ENCODE data around the gene PSMG3.

The PSMG3 gene

GRCh38 chr7:1542841-1543747 lies 26.7 kb downstream of the PSMG3 start:
- no peak for DNase-seq

DNA sequence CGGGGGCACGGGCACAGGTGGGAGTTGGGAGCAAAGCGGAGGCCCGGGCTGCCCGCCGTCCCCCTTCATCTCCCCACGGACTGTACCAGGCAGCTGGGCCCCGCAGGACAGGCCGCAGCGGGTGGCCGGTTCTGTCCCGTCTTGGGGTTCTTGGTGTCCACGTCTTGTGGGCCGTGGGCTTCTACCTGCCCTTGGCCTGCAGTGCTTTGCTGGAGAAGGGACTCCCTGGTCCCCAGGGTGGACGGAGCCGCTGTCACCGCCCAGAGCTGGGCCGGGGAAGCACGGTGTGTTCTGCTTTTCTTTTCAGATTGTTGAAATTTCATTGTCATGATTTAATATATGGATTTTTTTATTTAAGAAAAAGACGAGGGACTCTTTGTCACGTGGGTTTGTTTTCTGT lies 27.5 kb downstream of the PSMG3 start:
- DNase-seq, result no peak

- DNase-seq, result no peak
Observed at GRCh38 chr7:1541431-1542162, 28.2 kb downstream of the PSMG3 start.

DNA sequence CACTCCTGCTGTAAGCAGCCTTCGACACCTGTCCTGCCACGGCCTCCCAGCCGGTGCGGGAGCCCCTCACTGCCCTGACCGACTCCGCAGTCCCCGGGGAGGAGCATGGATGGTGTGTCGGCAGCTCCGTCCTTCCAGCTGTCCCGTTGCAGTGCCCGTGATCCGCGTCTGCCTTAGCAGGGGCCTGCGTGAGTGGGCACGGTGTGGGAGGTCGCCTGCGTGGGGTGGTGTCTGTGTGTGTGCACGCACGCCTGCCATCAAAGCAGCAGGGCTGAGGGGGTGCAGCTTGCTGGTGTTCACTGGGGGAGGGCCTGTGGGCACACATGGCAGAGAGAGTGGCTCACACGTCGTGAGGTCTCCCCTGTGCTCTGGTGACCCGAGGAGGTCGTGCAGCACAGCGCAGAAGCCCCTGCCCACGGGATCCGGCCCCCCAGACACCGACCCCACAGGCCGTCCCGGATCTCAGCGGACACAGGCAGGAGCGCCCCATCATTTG lies 29.0 kb downstream of the PSMG3 start:
- no peak for DNase-seq

DNA sequence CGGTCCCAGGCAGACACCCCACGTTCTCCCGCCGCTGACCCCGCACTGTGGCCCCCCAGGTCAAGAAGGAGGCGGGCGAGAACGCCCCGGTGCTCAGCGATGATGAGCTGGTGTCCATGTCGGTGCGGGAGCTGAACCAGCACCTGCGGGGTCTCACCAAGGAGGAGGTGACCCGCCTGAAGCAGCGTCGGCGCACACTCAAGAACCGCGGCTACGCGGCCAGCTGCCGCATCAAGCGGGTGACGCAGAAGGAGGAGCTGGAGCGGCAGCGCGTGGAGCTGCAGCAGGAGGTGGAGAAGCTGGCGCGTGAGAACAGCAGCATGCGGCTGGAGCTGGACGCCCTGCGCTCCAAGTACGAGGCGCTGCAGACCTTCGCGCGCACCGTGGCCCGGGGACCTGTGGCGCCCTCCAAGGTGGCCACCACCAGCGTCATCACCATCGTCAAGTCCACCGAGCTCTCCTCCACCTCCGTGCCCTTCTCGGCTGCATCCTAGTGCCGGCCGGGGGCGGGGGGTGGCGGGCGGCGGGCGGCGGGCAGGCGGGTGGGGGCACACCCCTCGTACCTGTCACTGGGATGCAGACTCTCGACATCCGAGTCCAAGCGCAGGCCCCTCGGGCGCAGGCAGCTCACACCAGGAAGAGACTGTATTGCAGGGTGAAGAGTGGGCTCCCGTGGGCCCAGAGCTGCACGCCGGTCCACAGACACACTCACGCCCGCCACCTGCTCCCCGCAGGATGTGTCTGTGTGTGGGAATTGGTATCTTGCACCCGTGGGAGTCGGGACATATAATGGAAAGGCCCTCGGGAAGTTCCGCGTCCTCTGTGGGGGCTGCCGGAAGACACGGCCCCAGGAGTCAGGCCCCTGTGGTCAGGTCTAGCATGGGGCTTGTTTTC lies 29.7 kb downstream of the PSMG3 start:
- DNase-seq, result no peak

DNA sequence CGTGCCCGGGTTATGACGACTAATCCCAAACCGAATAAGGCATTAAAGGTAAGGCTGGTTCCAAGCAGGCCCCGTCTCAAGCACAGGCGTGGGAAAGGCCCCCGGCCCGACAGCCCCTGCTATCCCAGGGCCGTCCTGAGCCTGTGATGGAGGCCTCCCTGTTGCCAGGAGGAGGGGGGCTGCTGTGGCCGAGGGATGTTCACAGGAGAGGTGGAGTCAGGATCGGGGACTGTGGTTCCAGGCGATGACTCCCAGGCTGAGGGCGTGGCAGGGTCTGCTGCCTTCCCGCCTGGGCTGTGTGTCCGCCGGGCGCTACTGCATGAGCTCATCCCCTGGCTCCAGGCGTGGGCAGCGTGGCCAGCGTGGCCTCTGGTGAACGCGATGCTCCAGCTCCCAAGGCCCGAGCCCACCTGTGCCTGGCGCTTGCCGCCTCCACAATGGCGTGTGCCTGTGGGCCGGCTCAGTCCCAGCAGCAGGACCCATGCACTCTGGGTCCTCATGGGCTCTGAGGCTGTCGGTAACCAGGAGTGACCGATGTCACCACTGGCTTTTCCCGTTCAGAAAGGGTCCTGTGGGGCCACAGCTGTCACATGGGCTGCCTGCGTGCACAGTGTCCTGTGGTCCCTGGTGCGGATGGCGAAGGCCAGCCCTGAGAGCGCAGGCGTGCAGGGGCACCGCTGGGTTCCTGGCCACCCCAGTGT lies 30.5 kb downstream of the PSMG3 start:
- DNase-seq, result no peak

GRCh38 chr7:1538544-1539180 lies 31.2 kb downstream of the PSMG3 start:
- no peak for DNase-seq

- no peak for DNase-seq
Observed at GRCh38 chr7:1537535-1538412, 32.1 kb downstream of the PSMG3 start.

DNA sequence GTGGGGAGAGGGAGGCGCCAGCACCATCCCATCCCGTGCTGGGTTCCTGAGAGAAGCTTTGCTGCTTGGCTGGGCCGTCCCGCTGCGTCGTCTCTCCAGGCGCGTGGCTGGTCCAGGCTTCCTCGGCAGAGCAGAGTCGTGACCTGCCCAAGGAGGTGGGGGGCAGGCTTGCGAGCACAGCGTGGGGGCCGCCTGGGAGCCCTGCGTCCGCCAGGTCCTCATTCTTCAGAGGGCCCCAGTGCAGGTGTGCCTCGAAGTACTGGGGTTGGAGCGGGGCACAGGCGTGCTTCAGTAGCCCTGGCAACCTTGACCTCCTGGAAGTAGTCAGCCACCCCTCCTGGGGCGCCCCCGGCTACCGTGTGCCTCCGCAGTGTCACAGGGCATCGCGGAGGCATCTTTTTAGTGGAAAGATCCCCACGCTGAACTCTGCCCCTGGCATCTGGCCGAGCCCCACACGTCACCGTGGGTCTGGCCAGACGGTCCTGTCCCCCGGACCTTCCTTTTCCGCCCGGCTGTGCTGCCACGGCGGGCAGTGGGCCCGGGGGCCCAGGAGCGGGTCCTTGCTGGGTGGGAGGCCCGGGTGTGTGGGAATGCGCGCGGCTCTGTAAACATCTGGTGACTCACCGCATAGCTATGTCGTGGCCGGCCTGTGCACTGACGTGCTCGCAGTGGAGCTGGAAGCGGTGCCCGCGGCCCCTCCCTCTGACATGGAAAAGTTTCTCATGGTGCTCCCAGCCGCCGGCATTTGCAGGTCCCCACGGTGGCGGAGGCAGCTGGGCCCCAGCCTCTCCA lies 32.9 kb downstream of the PSMG3 start:
- no peak for DNase-seq

DNA sequence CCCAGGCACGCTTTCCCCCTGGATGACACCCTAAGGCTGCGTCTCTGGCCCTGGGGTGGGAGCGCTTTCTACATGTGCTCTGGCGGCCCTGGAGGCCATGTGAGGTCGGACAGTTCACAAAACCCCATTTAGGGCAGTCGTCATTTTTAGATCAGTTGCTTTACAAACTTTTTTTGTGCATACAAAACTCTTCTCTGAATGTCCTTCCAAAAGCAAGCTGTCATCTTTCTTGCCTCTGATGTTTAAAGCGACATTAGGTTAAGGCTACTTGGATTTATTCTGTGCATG lies 33.4 kb downstream of the PSMG3 start:
- no peak for DNase-seq

DNA sequence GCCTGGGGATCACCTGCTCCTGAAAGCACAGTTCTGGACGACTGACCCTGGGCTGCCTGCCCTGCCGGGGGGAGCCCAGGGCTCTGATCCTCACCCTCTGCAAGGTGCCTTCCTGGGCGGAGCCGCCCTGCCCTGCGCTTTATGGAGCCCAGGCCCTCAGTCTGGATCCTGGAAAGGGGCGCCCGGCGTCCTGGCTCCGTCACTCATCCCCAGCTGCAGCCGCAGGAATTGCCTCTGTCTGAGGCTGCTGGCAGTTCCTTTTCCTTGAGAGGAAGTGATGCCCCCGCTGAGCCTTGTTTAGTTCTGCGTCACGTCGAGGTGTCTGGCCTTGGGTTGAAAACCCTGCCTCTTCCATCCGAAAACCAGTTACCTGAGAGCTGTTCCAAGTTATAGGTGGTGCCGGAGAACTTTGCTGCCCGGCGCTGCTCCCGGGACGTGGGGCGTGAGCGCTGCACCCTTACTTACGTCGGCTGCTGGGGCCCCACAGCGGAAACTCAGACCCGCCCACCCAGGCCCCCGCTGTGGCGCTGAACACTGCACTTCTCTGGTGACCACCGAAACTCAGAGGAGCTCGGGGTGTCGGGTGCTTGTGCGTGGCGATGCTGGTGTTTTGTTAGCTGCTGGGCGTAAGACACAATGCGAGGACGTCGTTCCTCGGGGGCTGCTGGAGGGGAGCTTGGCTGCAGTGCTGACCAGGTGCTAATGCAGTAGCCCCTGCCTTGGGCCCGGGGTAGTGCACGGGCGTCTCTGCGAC lies 34.0 kb downstream of the PSMG3 start:
- no peak for DNase-seq

- DNase-seq, result no peak
Observed at GRCh38 chr7:1535100-1535458, 34.8 kb downstream of the PSMG3 start.

- no peak for DNase-seq
Observed at GRCh38 chr7:1534330-1535099, 35.3 kb downstream of the PSMG3 start.

GRCh38 chr7:1533547-1534329 lies 36.1 kb downstream of the PSMG3 start:
- peak; percentile 57 for DNase-seq

DNA sequence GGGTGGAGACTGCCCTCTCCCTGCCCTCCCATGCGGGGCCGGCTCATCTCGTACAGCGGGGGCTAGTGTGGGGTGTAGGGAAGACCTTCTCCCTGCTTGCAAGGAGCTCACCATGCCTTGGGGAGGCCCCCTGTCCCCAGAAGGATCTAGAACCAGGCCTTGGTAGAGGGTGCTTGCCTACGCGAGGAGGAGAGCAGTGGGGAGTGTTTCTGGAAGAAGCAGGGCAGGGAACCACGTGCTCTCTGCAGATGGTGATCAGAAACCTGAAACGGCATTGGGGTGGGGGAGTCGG lies 36.6 kb downstream of the PSMG3 start:
- no peak for DNase-seq

DNA sequence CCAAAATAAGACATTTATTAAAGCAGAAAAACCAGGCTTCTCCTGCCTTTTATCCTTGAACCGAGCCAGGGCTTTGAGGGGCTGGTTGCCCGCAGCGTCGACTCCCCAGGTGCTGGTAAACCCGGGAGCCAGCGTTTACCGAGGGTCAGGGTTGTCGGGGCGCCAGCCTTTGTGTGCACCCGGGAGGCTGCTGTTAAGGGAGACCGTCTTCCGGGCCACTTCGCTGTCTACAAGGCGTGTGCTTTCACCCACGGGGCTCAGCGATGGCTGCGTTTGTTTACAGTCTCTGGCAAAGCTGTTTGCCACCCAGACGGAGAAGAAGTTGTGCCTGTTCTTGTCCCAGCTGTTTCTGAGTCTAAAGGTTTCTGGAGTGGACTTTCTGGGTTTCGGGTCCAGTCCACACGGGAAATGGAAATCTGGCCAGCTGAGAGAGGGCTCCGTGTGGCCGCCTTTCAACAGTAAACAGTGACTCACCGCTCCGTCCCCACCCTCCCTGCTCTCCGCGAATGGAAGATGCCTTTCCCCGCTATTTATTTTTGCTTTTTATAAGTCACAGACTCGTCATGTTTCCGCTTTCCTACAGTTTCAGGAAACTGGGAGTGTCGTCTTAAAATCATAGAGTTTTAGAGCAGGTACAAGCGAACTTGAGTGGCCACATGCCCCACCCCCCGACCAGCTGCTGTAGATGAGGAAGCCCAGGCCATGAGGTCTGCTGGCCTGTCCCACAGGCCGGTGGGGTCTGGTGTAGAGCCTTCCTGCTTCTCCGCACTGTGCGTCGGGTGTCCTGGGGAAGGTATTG lies 37.2 kb downstream of the PSMG3 start:
- DNase-seq, result peak; percentile 44

- no peak for DNase-seq
Observed at GRCh38 chr7:1531979-1532455, 37.8 kb downstream of the PSMG3 start.

All from stimulated activated CD4-positive, alpha-beta T cell treated with anti-CD3 and anti-CD28 coated beads, Interleukin-1b, Interleukin-23, amount 100 ng/mL, for 48 hours (primary cell).